NOMO-1 (cell line): ENCODE results near the gene AGMAT.

Experiments used
- DNase-seq, 2 experiments: peaks; one replicate each; lab custom pipeline; 2025; ENCODE audit not compliant: unreplicated experiment in 2 of 2; lab: John Stamatoyannopoulos, UW

AGMAT gene, protein sequence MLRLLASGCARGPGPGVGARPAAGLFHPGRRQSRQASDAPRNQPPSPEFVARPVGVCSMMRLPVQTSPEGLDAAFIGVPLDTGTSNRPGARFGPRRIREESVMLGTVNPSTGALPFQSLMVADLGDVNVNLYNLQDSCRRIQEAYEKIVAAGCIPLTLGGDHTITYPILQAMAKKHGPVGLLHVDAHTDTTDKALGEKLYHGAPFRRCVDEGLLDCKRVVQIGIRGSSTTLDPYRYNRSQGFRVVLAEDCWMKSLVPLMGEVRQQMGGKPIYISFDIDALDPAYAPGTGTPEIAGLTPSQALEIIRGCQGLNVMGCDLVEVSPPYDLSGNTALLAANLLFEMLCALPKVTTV

GRCh38 chr1:15584489-15585363, at the start of gene AGMAT:
Gene AGMAT (minus strand): TSS chr1:15585051. CDS start chr1:15584967, 84 bp downstream.
- peak; percentile 52 to 68 for DNase-seq

DNA sequence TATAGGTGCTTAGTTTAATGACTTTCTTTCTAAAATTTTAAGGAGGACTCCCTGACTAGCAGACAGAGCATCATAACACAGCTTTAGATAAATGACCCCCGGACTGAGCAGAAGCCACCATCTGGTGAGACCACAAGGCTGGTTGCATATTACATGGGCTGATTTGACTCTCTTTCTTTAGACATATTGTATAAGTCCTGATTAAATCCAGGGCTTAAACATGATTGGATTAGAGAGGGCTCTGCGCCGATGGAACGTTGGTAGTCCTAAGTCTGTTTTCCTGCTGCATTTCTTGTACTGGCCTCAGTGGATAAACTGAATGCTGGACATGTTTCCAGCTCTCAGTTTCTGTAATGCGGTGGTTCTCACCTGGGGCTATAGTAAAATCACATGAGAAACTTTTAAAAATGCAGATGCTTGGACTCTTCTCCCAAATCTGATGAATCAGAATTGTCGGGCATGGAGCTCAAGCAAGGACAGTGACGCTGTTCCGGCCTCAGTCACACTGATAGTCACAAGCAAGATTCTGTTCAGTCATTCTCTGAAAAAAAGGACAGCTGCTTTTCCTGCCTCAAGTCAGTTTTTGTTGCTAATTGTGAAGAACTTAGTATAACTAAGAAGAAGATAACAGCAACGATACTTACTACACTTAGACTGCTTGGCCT, 49.0 kb upstream of the AGMAT start:
- no peak for DNase-seq

- no peak for DNase-seq
Measured at GRCh38 chr1:15628003-15628402, 43.2 kb upstream of the AGMAT start.

- no peak for DNase-seq
Measured at GRCh38 chr1:15627343-15627988, 42.6 kb upstream of the AGMAT start.

DNA sequence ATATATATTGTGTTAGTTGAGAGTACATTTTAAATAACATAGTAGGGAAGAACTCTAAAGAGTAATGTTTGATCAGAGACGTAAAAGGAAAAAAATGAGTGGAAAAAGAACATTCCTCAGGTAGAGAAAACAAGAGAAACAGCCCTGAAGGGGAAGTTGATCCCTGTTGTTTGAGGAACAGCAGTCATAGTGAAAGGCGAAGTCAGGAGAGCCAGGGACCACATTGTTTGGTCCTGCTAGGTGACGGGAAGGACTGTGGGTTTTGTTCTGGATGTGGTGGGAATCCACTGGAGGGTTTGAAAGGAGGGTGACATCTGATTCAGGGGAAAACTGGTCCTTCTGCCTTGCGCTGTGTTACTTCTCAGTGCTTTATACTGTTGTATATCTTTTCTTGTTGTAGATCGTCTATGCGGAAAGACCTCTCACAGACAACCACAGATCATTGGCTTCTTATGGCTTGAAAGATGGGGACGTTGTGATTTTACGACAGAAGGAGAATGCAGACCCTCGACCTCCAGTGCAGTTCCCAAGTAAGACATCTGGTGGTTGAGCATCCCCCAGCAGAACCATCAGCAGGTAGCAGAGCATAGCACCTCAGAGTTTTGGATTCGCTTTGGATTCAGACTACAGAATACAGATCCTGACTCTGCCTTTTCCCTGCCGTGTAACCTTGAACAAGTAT, 41.6 kb upstream of the AGMAT start:
- no peak for DNase-seq

- DNase-seq = no peak
Measured at GRCh38 chr1:15625056-15625917, 40.4 kb upstream of the AGMAT start.

GRCh38 chr1:15624133-15624714, 39.4 kb upstream of the AGMAT start:
- DNase-seq = no peak

- DNase-seq = no peak
Measured at GRCh38 chr1:15623435-15623834, 38.6 kb upstream of the AGMAT start.

GRCh38 chr1:15622712-15623373, 38.0 kb upstream of the AGMAT start:
- DNase-seq = no peak

DNA sequence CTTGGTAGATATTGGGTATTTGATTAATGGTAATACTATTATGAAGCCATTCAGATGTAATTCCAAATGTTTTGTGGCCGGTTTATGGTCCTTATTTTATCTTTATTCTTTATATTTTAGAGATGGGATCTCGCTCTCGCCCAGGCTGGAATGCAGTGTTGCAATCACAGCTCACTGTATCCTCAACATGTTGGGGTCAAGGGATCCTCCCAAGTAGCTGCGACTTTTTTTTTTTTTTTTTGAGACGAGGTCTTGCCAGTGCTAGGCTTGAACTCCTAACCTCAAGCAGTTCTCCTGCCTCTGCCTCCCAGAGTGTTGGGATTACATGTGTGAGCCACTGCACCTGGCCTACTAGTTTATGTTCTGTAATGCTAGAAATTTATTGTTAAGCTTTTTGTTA, 37.1 kb upstream of the AGMAT start:
- no peak for DNase-seq

GRCh38 chr1:15620902-15621682, 36.2 kb upstream of the AGMAT start:
- DNase-seq = no peak

DNA sequence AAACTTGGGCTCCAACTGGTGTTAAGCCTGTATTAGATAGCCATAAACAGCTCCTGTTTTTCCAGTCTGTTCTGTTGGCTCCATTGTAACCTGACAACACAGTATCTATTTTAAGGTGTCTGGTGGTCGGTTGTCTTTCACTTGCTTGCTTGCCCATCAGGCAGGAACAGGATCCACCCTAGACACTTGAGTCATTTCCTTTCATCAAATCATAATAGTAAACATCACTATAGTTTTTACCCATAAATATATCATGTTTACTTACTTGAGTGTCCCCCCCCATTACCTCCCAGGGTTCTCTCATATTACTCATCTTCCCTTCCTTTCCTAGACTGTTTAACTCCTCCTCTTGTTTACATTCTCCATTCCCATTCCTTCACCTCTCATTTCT, 35.3 kb upstream of the AGMAT start:
- DNase-seq = no peak

- DNase-seq = peak in 1 of 2 experiments; percentile 60
Measured at GRCh38 chr1:15618655-15619525, 34.0 kb upstream of the AGMAT start.

GRCh38 chr1:15618077-15618654, 33.3 kb upstream of the AGMAT start:
- DNase-seq = peak in 1 of 2 experiments; percentile 68

GRCh38 chr1:15617173-15618076, 32.6 kb upstream of the AGMAT start, which contains the start of gene DDI2:
Gene DDI2 (plus strand): TSS chr1:15617458. CDS start chr1:15617671, 213 bp downstream.
- peak; percentile 95 to 98 for DNase-seq
